Parathyroid adenoma (tissue), 2 donors: ENCODE data around the gene UNC13C.

Source experiments
- H2AFZ ChIP-seq: fragments of 300-600 bp; sonication (generic); one replicate; pipeline ENCODE4 v1.7.0; 2017; ENCODE audit warnings: antibody characterized with exemption, mild to moderate bottlenecking
- H3K27ac ChIP-seq: fragments of 300-600 bp; sonication (generic); one replicate; pipeline ENCODE4 v1.7.0; 2017
- H3K27me3 ChIP-seq: fragments of 300-600 bp; sonication (generic); one replicate; pipeline ENCODE4 v1.7.0; 2017; ENCODE audit warnings: low read length; ENCODE audit not compliant: control insufficient read depth, insufficient read depth
- H3K36me3 ChIP-seq: fragments of 300-600 bp; sonication (generic); one replicate; pipeline ENCODE4 v1.7.0; 2017; ENCODE audit warnings: low read length; ENCODE audit not compliant: control insufficient read depth, insufficient read depth
- H3K4me1 ChIP-seq: fragments of 300-600 bp; sonication (generic); one replicate; pipeline ENCODE4 v1.7.0; 2017; ENCODE audit warnings: control low read depth
- H3K4me2 ChIP-seq: fragments of 300-600 bp; sonication (generic); one replicate; pipeline ENCODE4 v1.7.0; 2017; ENCODE audit warnings: low read length
- H3K4me3 ChIP-seq: fragments of 300-600 bp; sonication (generic); one replicate; pipeline ENCODE4 v1.7.0; 2017; ENCODE audit warnings: low read depth, low read length
- H3K79me2 ChIP-seq: fragments of 300-600 bp; sonication (generic); one replicate; pipeline ENCODE4 v1.7.0; 2017; ENCODE audit warnings: control low read depth
- H3K9ac ChIP-seq: fragments of 300-600 bp; sonication (generic); one replicate; pipeline ENCODE4 v1.7.0; 2017; ENCODE audit warnings: mild to moderate bottlenecking
- H3K9me3 ChIP-seq: fragments of 300-600 bp; sonication (generic); one replicate; pipeline ENCODE4 v1.7.0; 2017; ENCODE audit warnings: low read length; ENCODE audit not compliant: control insufficient read depth
- TF ChIP-seq, protein P1 (sequence below): fragments of 300-600 bp; sonication (generic); IDR thresholded peaks from one replicate; pipeline ENCODE4 v1.7.0; 2017; ENCODE audit warnings: antibody characterized with exemption, mild to moderate bottlenecking
- donor health status: primary hyperparathyroidism.

UNC13C gene

DNA sequence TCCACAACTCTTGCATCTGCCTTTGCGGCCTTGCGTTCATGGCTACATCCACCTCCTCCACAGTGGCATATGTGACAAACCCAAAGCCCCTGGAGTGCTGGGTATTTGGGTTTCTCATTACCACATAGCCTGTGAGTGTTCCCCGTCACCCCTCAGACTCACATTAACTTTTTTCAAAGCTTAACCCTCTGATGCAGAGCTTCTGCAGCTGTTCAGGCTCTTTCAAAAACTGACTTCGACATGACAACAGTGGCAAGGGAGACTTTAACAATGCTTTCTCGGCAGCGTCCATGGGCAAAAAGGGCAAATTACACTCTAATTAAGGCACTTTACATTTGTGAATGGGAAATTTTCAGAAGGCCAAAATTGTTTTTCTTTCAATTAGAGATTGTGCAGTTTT is 343.2 kb downstream of the UNC13C start:
- no peaks in the 10 kb centered on the region for H3K36me3 ChIP-seq
- H2AFZ ChIP-seq: no peak overlapping the region
- H3K9ac ChIP-seq: no peak overlapping the region
- no peaks in the 10 kb centered on the region for H3K4me1 ChIP-seq
- TF ChIP-seq, protein P1, sequence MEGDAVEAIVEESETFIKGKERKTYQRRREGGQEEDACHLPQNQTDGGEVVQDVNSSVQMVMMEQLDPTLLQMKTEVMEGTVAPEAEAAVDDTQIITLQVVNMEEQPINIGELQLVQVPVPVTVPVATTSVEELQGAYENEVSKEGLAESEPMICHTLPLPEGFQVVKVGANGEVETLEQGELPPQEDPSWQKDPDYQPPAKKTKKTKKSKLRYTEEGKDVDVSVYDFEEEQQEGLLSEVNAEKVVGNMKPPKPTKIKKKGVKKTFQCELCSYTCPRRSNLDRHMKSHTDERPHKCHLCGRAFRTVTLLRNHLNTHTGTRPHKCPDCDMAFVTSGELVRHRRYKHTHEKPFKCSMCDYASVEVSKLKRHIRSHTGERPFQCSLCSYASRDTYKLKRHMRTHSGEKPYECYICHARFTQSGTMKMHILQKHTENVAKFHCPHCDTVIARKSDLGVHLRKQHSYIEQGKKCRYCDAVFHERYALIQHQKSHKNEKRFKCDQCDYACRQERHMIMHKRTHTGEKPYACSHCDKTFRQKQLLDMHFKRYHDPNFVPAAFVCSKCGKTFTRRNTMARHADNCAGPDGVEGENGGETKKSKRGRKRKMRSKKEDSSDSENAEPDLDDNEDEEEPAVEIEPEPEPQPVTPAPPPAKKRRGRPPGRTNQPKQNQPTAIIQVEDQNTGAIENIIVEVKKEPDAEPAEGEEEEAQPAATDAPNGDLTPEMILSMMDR: no peak
- no peak overlapping the region for H3K4me2 ChIP-seq
- H3K79me2 ChIP-seq: no peaks in the 10 kb centered on the region
- H3K27me3 ChIP-seq: no peaks in the 10 kb centered on the region
- H3K9me3 ChIP-seq: no peaks in the 10 kb centered on the region
- no peak overlapping the region for H3K27ac ChIP-seq
- H3K4me3 ChIP-seq: no peak overlapping the region

DNA sequence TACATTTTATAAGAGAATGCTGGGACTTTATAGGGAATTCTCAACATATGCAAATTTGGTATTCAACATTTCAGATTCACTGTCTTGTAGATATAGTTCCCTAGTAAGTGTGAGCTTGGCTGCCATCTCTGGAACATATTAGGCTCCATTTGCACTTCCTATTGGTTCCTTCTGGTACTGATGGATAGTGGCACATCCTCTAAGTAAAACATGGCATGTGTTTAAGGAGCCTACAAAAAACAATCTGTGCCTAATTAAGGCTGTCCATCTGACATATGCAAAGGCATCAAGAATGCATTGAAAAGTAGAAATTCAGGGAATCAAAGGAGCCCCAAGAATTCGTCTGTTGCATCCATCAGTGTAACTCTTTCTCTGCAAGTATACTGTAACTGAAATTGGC is 344.1 kb downstream of the UNC13C start:
- H2AFZ ChIP-seq: no peak overlapping the region

DNA sequence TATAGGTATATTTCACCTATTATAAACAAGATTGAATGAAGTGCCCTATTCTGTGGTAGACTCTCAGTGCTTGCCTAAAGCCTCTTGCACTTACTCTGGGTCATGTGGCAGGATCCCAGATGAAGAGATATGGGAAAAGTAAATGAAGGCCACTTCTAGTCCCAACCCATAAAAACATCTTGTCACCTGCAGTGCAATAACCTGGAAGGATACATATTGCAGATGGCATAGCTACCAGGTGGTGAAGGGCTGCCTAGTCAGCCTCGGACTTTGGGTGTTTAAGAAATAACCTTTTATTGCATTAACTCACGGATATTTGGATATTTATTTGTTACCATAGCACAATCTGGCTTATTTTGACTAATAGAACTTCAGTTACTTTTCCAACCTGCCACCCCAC is 367.1 kb downstream of the UNC13C start:
- no peak overlapping the region for H3K27ac ChIP-seq
- H3K79me2 ChIP-seq: no peaks in the 10 kb centered on the region
- no peak overlapping the region for H3K9ac ChIP-seq
- TF ChIP-seq, protein P1: no peak
- H3K4me1 ChIP-seq: no peaks in the 10 kb centered on the region
- H3K36me3 ChIP-seq: no peaks in the 10 kb centered on the region
- no peak overlapping the region for H3K4me3 ChIP-seq
- no peak overlapping the region for H3K4me2 ChIP-seq
- H3K9me3 ChIP-seq: no peaks in the 10 kb centered on the region
- H2AFZ ChIP-seq: no peak overlapping the region
- no peaks in the 10 kb centered on the region for H3K27me3 ChIP-seq

More for the DNA sequence above, 344.1 kb downstream of the UNC13C start:
- Histone ChIP-seq H3K27ac (no peak overlapping the region), H3K9me3 (no peaks in the 10 kb centered on the region), H3K79me2 (no peaks in the 10 kb centered on the region), H3K36me3 (no peaks in the 10 kb centered on the region), H3K4me3 (no peak overlapping the region), H3K9ac (no peak overlapping the region), H3K4me2 (no peak overlapping the region), H3K4me1 (no peaks in the 10 kb centered on the region), H3K27me3 (no peaks in the 10 kb centered on the region)
- TF ChIP-seq, protein P1: no peak

DNA sequence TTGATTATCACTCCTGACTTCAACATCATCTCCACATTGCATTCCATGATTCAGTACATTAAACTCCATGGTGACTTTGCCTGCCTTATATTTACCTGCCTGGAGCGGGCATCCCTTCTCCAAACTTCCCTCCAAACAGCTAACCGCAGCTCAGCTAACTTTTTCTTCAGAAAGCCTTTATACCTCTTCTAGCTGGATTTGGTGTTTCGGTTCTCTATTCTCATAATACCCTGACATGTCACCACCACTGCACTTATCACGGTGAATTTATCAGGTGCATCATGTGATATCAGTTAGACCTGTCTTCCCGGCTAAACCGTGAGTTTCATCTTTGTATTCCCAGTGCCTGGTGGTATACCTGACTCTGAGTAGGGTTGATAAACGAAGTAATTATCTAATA is 367.6 kb downstream of the UNC13C start:
- Histone ChIP-seq H3K79me2 (no peaks in the 10 kb centered on the region), H3K9ac (no peak overlapping the region), H3K27ac (no peak overlapping the region), H3K4me1 (no peaks in the 10 kb centered on the region), H3K4me2 (no peak overlapping the region), H3K9me3 (no peaks in the 10 kb centered on the region), H3K27me3 (no peaks in the 10 kb centered on the region), H3K4me3 (no peak overlapping the region), H3K36me3 (no peaks in the 10 kb centered on the region), H2AFZ (no peak overlapping the region)
- TF ChIP-seq, protein P1: no peak

DNA sequence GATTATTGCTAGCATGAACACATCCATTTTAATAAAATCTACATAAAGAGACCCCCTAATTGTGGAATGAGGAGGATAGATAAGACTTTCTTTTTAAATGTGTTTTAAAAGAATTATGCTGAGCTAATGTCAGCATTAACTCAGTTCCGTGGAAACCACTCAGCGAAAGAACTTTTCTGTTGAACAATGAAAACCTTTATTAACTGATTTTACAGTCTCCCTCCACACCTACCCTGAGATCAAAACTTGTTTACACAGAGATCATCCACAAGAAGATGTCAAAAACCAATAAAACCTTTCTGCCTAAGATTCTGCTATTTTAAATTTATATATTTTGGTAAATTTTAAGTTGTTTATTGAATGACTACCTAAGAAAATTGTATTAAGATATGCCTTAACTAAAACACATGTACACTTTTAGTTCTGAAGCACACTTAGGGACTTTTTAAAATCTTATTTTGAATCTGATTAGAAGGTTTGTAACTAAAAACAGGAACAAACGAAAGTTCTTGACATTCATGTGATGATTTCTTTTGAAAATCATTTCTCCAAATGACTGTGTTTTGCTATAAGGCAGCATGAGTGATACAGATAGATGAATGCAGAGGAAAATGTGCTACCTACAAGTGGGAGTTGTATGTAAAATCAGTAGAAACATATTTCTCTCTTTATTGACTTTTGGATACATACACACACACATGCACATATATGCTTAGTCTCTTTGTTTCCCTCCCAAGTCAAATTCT is 369.0 kb downstream of the UNC13C start:
- H3K27ac ChIP-seq: no peak overlapping the region
- H3K9ac ChIP-seq: no peak overlapping the region
- no peaks in the 10 kb centered on the region for H3K9me3 ChIP-seq
- no peaks in the 10 kb centered on the region for H3K27me3 ChIP-seq
- no peaks in the 10 kb centered on the region for H3K36me3 ChIP-seq
- H3K79me2 ChIP-seq: no peaks in the 10 kb centered on the region
- no peak overlapping the region for H2AFZ ChIP-seq
- no peak overlapping the region for H3K4me2 ChIP-seq
- H3K4me1 ChIP-seq: no peaks in the 10 kb centered on the region
- TF ChIP-seq, protein P1: no peak
- H3K4me3 ChIP-seq: no peak overlapping the region
